Measurements from ENCODE around the gene EEF1AKMT1.

The EEF1AKMT1 gene

DNA sequence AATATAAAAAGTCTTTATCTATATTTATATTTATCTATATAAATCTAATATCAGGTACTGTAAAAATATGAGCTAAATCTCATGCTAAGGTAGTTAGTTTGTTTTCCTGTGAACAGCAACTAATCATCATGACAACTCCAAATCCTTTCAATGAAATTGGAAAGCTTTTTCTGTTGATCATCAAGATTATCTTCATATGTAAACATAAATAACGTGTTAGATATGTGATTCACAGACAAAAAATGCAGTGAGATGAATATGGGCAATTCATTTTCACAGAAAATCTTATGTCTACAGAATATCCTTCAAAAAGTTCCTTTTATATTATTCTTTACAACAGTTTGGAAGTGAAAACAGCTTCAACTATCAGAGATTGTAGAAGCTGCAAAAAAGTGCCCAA lies 41.7 kb upstream of the EEF1AKMT1 start:
- Histone ChIP-seq H4K8ac (ENCODE audit: low read depth, low read length) (no peak overlapping the region), H2BK5ac (ENCODE audit: low read depth, low read length, poor library complexity) (no peak overlapping the region), H4K12ac (ENCODE audit: low read depth, low read length) (no peak overlapping the region), H3K36me3 (ENCODE audit: control insufficient read depth in 1 of 2, insufficient read depth in 2 of 2, low read length in 2 of 2) (peaks cover 0 to 3% of the 10 kb centered on the region in 2 experiments), H4K91ac (ENCODE audit: low read depth, low read length) (no peak overlapping the region), H2AFZ (ENCODE audit: insufficient read depth, low read length, poor library complexity) (no peak overlapping the region), H2BK12ac (ENCODE audit: low read length) (no peak overlapping the region), H3K79me2 (ENCODE audit: control insufficient read depth, insufficient read depth, low read length, poor library complexity) (no peaks in the 10 kb centered on the region), H3K4me2 (ENCODE audit: low read length) (no peak overlapping the region), H3K79me1 (ENCODE audit: low read length) (no peaks in the 10 kb centered on the region), H2AK5ac (ENCODE audit: low read length) (no peak overlapping the region), H3K9me3 (ENCODE audit: insufficient read depth, low read depth, low read length) (no peaks in the 10 kb centered on the region), H3K4me1 (ENCODE audit: control insufficient read depth in 1 of 2, insufficient read depth in 2 of 2, low read length in 2 of 2) (no peaks in the 10 kb centered on the region), H3K4me3 (ENCODE audit: low read depth, low read length) (no peak overlapping the region), H3K9ac (ENCODE audit: low read length) (no peak overlapping the region), H3K14ac (ENCODE audit: low read length) (no peak overlapping the region), H3K27ac (ENCODE audit: low read depth, low read length) (no peak overlapping the region), H3K18ac (ENCODE audit: low read length) (no peak overlapping the region), H2BK120ac (ENCODE audit: insufficient read depth, low read length, poor library complexity) (no peak overlapping the region), H3K4ac (ENCODE audit: low read depth, low read length) (no peak overlapping the region), H3K27me3 (ENCODE audit: insufficient read depth, low read length) (no peaks in the 10 kb centered on the region), H3K23ac (ENCODE audit: low read length) (no peak overlapping the region)
- no CpG with 5 or more reads among the region's 1 CpG for WGBS (ENCODE audit: extremely low coverage, insufficient coverage, insufficient read length)
- peak in 1 of 2 donors; percentile 4 for DNase-seq

DNA sequence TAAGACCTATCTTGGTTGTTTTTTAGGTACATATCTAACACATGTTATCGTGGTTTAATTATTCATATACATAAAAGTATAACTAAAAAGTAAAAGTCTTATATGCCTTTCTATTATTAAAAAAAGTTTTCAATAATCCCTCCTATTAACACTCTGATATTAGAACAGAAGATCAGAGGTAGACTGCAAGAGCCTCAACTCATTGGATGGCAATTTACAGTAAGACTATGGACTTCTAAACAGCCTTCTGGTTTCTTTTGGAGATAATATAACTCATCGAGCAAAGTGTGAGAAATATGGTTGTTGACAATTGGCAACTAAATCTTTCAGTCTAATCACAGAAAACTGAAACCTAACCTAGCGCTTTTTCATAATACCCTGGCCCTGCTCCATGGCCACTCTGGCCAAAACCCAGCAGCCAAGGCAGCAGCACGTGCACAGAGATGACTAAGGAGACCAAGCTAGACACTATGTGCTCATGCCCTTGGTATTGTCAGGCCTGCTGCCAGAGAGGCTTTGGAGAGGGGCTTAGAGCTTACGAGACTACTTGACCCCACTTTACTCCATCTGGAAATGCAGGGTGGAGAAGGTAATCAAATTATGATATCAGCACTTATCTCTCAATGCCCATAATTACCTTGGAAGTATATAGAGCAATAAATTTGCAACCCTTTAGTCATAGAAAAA lies 40.6 kb upstream of the EEF1AKMT1 start:
- no peaks in the 10 kb centered on the region for H3K9me3 ChIP-seq (ENCODE audit: insufficient read depth, low read depth, low read length)
- WGBS (ENCODE audit: extremely low coverage, insufficient coverage, insufficient read length), result no CpG with 5 or more reads among the region's 5 CpGs
- H3K14ac ChIP-seq (ENCODE audit: low read length), result no peak overlapping the region

DNA sequence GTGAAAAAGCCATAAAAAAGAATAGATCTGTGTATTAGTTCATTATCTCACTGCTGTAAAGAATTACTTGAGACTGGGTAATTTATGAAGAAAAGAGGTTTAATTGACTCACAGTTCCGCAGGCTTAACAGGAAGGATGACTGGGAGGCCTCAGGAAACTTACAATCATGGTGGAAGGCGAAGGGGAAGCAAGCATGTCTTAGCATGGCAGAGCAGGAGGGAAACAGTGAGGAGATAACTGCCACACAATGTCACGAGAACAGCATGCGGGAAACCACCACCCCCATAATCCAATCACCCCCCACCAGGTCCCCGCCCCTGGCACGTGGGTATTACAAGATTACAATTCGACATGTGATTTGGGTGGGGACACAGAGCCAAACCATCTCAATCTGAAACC lies 39.1 kb upstream of the EEF1AKMT1 start:
- WGBS (ENCODE audit: extremely low coverage, insufficient coverage, insufficient read length), result no CpG with 5 or more reads among the region's 7 CpGs
- H3K79me2 ChIP-seq (ENCODE audit: control insufficient read depth, insufficient read depth, low read length, poor library complexity), result no peaks in the 10 kb centered on the region
- H3K27me3 ChIP-seq (ENCODE audit: insufficient read depth, low read length), result no peaks in the 10 kb centered on the region
- H3K4me1 ChIP-seq (ENCODE audit: control insufficient read depth in 1 of 2, insufficient read depth in 2 of 2, low read length in 2 of 2), result no peaks in the 10 kb centered on the region
- H3K14ac ChIP-seq (ENCODE audit: low read length), result no peak overlapping the region
- H3K23ac ChIP-seq (ENCODE audit: low read length), result no peak overlapping the region
- H4K91ac ChIP-seq (ENCODE audit: low read depth, low read length), result no peak overlapping the region
- H4K8ac ChIP-seq (ENCODE audit: low read depth, low read length), result no peak overlapping the region
- H3K18ac ChIP-seq (ENCODE audit: low read length), result no peak overlapping the region
- no peak overlapping the region for H3K4me2 ChIP-seq (ENCODE audit: low read length)
- no peak overlapping the region for H2AFZ ChIP-seq (ENCODE audit: insufficient read depth, low read length, poor library complexity)
- no peak overlapping the region for H3K4me3 ChIP-seq (ENCODE audit: low read depth, low read length)
- DNase-seq, result no peak
- H3K4ac ChIP-seq (ENCODE audit: low read depth, low read length), result no peak overlapping the region
- peaks cover 0 to 4% of the 10 kb centered on the region in 2 experiments for H3K36me3 ChIP-seq (ENCODE audit: control insufficient read depth in 1 of 2, insufficient read depth in 2 of 2, low read length in 2 of 2)
- H2AK5ac ChIP-seq (ENCODE audit: low read length), result no peak overlapping the region
- no peaks in the 10 kb centered on the region for H3K79me1 ChIP-seq (ENCODE audit: low read length)
- no peak overlapping the region for H3K9ac ChIP-seq (ENCODE audit: low read length)
- H4K12ac ChIP-seq (ENCODE audit: low read depth, low read length), result no peak overlapping the region
- H2BK12ac ChIP-seq (ENCODE audit: low read length), result no peak overlapping the region
- no peak overlapping the region for H3K27ac ChIP-seq (ENCODE audit: low read depth, low read length)
- no peak overlapping the region for H2BK120ac ChIP-seq (ENCODE audit: insufficient read depth, low read length, poor library complexity)
- no peak overlapping the region for H2BK5ac ChIP-seq (ENCODE audit: low read depth, low read length, poor library complexity)
- no peaks in the 10 kb centered on the region for H3K9me3 ChIP-seq (ENCODE audit: insufficient read depth, low read depth, low read length)

More for the DNA sequence above, 40.6 kb upstream of the EEF1AKMT1 start:
- Histone ChIP-seq H3K23ac (ENCODE audit: low read length) (no peak overlapping the region), H3K27me3 (ENCODE audit: insufficient read depth, low read length) (no peaks in the 10 kb centered on the region), H2AFZ (ENCODE audit: insufficient read depth, low read length, poor library complexity) (no peak overlapping the region), H2BK12ac (ENCODE audit: low read length) (no peak overlapping the region), H3K79me1 (ENCODE audit: low read length) (no peaks in the 10 kb centered on the region), H3K4me3 (ENCODE audit: low read depth, low read length) (no peak overlapping the region), H2BK120ac (ENCODE audit: insufficient read depth, low read length, poor library complexity) (no peak overlapping the region), H3K4me1 (ENCODE audit: control insufficient read depth in 1 of 2, insufficient read depth in 2 of 2, low read length in 2 of 2) (no peaks in the 10 kb centered on the region), H4K8ac (ENCODE audit: low read depth, low read length) (no peak overlapping the region), H3K9ac (ENCODE audit: low read length) (no peak overlapping the region), H3K27ac (ENCODE audit: low read depth, low read length) (no peak overlapping the region), H3K79me2 (ENCODE audit: control insufficient read depth, insufficient read depth, low read length, poor library complexity) (no peaks in the 10 kb centered on the region), H3K18ac (ENCODE audit: low read length) (no peak overlapping the region), H2AK5ac (ENCODE audit: low read length) (no peak overlapping the region), H2BK5ac (ENCODE audit: low read depth, low read length, poor library complexity) (no peak overlapping the region), H4K91ac (ENCODE audit: low read depth, low read length) (no peak overlapping the region), H3K4ac (ENCODE audit: low read depth, low read length) (no peak overlapping the region), H3K36me3 (ENCODE audit: control insufficient read depth in 1 of 2, insufficient read depth in 2 of 2, low read length in 2 of 2) (peaks cover 0 to 2% of the 10 kb centered on the region in 2 experiments), H3K4me2 (ENCODE audit: low read length) (no peak overlapping the region), H4K12ac (ENCODE audit: low read depth, low read length) (no peak overlapping the region)
- DNase-seq, result no peak

DNA sequence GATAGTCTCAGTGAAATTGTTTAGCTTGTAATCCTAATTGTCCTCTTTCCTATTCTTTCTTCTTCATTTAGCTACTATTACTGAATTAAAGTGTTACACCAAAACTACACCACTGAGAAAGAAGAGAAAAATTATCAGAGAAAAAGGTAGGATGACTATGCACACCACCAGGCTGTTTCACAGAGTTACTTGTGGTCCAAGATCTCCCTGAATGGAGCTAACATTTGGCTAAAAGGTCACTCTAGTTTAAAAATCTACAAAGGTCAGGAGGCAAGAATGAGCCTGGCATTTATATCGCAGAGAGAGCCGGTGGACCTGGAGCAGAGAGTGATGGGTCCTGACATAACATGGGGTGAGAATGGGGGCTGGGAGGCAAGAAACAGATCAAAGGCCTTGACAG lies 37.0 kb upstream of the EEF1AKMT1 start:
- no peak overlapping the region for H4K12ac ChIP-seq (ENCODE audit: low read depth, low read length)
- H3K4me1 ChIP-seq (ENCODE audit: control insufficient read depth in 1 of 2, insufficient read depth in 2 of 2, low read length in 2 of 2), result no peaks in the 10 kb centered on the region
- H2BK12ac ChIP-seq (ENCODE audit: low read length), result no peak overlapping the region
- H3K23ac ChIP-seq (ENCODE audit: low read length), result no peak overlapping the region
- no peak overlapping the region for H2BK5ac ChIP-seq (ENCODE audit: low read depth, low read length, poor library complexity)
- no peak overlapping the region for H3K14ac ChIP-seq (ENCODE audit: low read length)
- no peaks in the 10 kb centered on the region for H3K79me1 ChIP-seq (ENCODE audit: low read length)
- no CpG with 5 or more reads among the region's 2 CpGs for WGBS (ENCODE audit: extremely low coverage, insufficient coverage, insufficient read length)
- no peak overlapping the region for H3K18ac ChIP-seq (ENCODE audit: low read length)
- no peak overlapping the region for H2BK120ac ChIP-seq (ENCODE audit: insufficient read depth, low read length, poor library complexity)
- no peak overlapping the region for H3K4me2 ChIP-seq (ENCODE audit: low read length)
- no peak for DNase-seq
- H3K79me2 ChIP-seq (ENCODE audit: control insufficient read depth, insufficient read depth, low read length, poor library complexity), result no peaks in the 10 kb centered on the region
- no peaks in the 10 kb centered on the region for H3K9me3 ChIP-seq (ENCODE audit: insufficient read depth, low read depth, low read length)
- H2AK5ac ChIP-seq (ENCODE audit: low read length), result no peak overlapping the region
- H2AFZ ChIP-seq (ENCODE audit: insufficient read depth, low read length, poor library complexity), result no peak overlapping the region
- no peak overlapping the region for H3K4me3 ChIP-seq (ENCODE audit: low read depth, low read length)
- H4K91ac ChIP-seq (ENCODE audit: low read depth, low read length), result no peak overlapping the region
- no peak overlapping the region for H4K8ac ChIP-seq (ENCODE audit: low read depth, low read length)
- no peak overlapping the region for H3K27ac ChIP-seq (ENCODE audit: low read depth, low read length)
- H3K4ac ChIP-seq (ENCODE audit: low read depth, low read length), result no peak overlapping the region
- H3K9ac ChIP-seq (ENCODE audit: low read length), result no peak overlapping the region
- peaks cover 2 to 4% of the 10 kb centered on the region in 2 experiments for H3K36me3 ChIP-seq (ENCODE audit: control insufficient read depth in 1 of 2, insufficient read depth in 2 of 2, low read length in 2 of 2)
- no peaks in the 10 kb centered on the region for H3K27me3 ChIP-seq (ENCODE audit: insufficient read depth, low read length)

All from trophoblast cell (in vitro differentiated cells and primary cell).